Mesothelial cell of epicardium (in vitro differentiated cells): ENCODE data around the gene AGT. TPM values are rescaled to one million over a fixed set of nuclear protein-coding genes. Genes with fewer than 3 reads are reported as not detected.
"Not testable (repeated sequence)": the region's sequence is repeated elsewhere in the genome, so short reads cannot be mapped to it uniquely, and the experiment has no call there.

Source experiments
- DNase-seq, 2 experiments: peaks; one replicate each; pipeline ENCODE4 v3.0.0; 2021; ENCODE audit warnings: low spot score in 2 of 2; ENCODE audit not compliant: unreplicated experiment in 2 of 2
- H3K27ac Mint-ChIP-seq: 2 replicates; pipeline ENCODE4 v1.8.0; 2021; ENCODE audit warnings: mixed read lengths
- H3K27me3 Mint-ChIP-seq: 2 replicates; pipeline ENCODE4 v1.8.0; 2021; ENCODE audit warnings: low read depth, mixed read lengths
- H3K36me3 Mint-ChIP-seq: 2 replicates; pipeline ENCODE4 v1.8.0; 2021; ENCODE audit warnings: mixed read lengths
- H3K4me1 Mint-ChIP-seq: 2 replicates; pipeline ENCODE4 v1.8.0; 2021; ENCODE audit warnings: mixed read lengths
- H3K4me3 Mint-ChIP-seq: 2 replicates; pipeline ENCODE4 v1.8.0; 2021; ENCODE audit warnings: mild to moderate bottlenecking, moderate library complexity, mixed read lengths
- H3K9me3 Mint-ChIP-seq: 2 replicates; pipeline ENCODE4 v1.8.0; 2021; ENCODE audit warnings: mixed read lengths
- CTCF ChIP-seq: fragments of 200-600 bp; sonication (generic); IDR thresholded peaks from one replicate; pipeline ENCODE4 v1.5.0; 2021; ENCODE audit warnings: antibody characterized with exemption; ENCODE audit not compliant: unreplicated experiment
- total RNA-seq: library from RNA; stranded (reverse); gene quantifications from 3 replicates; pipeline ENCODE4 v1.2.1, GENCODE V29; 2021

AGT gene
- total RNA-seq, 1 donor from 2014 or later, result 1.1 TPM

GRCh38 chr1:230701895-230702768 lies 11.8 kb downstream of the AGT start:
- Mint-ChIP-seq H3K4me3 (no peak overlapping the region), H3K36me3 (no peaks in the 10 kb centered on the region), H3K27ac (no peak overlapping the region), H3K27me3 (peaks cover 11% of the 10 kb centered on the region), H3K9me3 (no peaks in the 10 kb centered on the region), H3K4me1 (no peaks in the 10 kb centered on the region)
- no peak for TF ChIP-seq CTCF
- DNase-seq, result no peak

GRCh38 chr1:230701434-230701833 lies 12.5 kb downstream of the AGT start:
- no peak for DNase-seq
- H3K4me1 Mint-ChIP-seq, result no peaks in the 10 kb centered on the region
- no peaks in the 10 kb centered on the region for H3K36me3 Mint-ChIP-seq
- TF ChIP-seq CTCF, result no peak
- H3K4me3 Mint-ChIP-seq, result no peak overlapping the region
- H3K27me3 Mint-ChIP-seq, result peaks cover 7% of the 10 kb centered on the region
- H3K9me3 Mint-ChIP-seq, result no peaks in the 10 kb centered on the region
- no peak overlapping the region for H3K27ac Mint-ChIP-seq

- H3K4me1 Mint-ChIP-seq, result no peaks in the 10 kb centered on the region
- no peaks in the 10 kb centered on the region for H3K36me3 Mint-ChIP-seq
- H3K27me3 Mint-ChIP-seq, result peaks cover 7% of the 10 kb centered on the region
- no peak overlapping the region for H3K4me3 Mint-ChIP-seq
- TF ChIP-seq CTCF, result no peak
- DNase-seq, result no peak
- H3K27ac Mint-ChIP-seq, result no peak overlapping the region
- H3K9me3 Mint-ChIP-seq, result no peaks in the 10 kb centered on the region
These were observed 13.8 kb downstream of the AGT start for GRCh38 chr1:230700132-230700531.

GRCh38 chr1:230699716-230700115 lies 14.2 kb downstream of the AGT start:
- Mint-ChIP-seq H3K4me1 (no peaks in the 10 kb centered on the region), H3K36me3 (no peaks in the 10 kb centered on the region), H3K27ac (no peak overlapping the region), H3K4me3 (no peak overlapping the region), H3K9me3 (no peaks in the 10 kb centered on the region), H3K27me3 (peaks cover 7% of the 10 kb centered on the region)
- TF ChIP-seq CTCF, result no peak
- no peak for DNase-seq

GRCh38 chr1:230698964-230699363 lies 15.0 kb downstream of the AGT start:
- not testable (repeated sequence) for H3K4me1 Mint-ChIP-seq, H3K27ac Mint-ChIP-seq, H3K4me3 Mint-ChIP-seq, H3K36me3 Mint-ChIP-seq, H3K9me3 Mint-ChIP-seq, DNase-seq, H3K27me3 Mint-ChIP-seq

- no peak overlapping the region for H3K4me3 Mint-ChIP-seq
- H3K36me3 Mint-ChIP-seq, result peaks cover 2% of the 10 kb centered on the region
- H3K27ac Mint-ChIP-seq, result no peak overlapping the region
- peaks cover 7% of the 10 kb centered on the region for H3K27me3 Mint-ChIP-seq
- TF ChIP-seq CTCF, result no peak
- no peaks in the 10 kb centered on the region for H3K4me1 Mint-ChIP-seq
- no peak for DNase-seq
- no peaks in the 10 kb centered on the region for H3K9me3 Mint-ChIP-seq
These were observed 15.8 kb downstream of the AGT start for GRCh38 chr1:230698130-230698529.
